ENCODE data around the gene RRAS2. TPM values are rescaled to one million over a fixed set of nuclear protein-coding genes. Genes with fewer than 3 reads are reported as not detected.

The RRAS2 gene
- polyA plus RNA-seq, 10 donors = 35.2 to 84.0 (median 42.0) TPM

DNA sequence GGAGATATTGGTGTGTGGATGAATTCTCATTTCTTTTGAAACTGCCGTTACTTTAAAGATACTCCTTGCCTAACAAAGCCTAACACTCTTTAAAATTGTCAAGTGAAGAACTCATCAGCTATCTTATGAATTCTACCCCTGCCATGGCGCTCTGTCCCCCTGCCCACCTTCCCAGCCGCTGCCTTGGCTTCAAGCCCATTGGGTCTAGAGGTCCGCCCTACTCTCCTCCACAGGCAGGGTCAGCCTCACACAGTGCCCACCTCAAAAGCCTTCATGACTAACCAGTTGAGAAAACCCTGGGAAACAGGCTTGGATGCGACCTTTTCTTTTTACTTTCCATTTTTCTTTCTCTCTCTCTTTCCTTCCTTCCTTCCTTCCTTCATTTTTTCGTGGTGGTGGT lies 128.6 kb downstream of the RRAS2 start:
- no peak for DNase-seq

GRCh38 chr11:14229472-14229871 lies 129.5 kb downstream of the RRAS2 start:
- DNase-seq = no peak

DNA sequence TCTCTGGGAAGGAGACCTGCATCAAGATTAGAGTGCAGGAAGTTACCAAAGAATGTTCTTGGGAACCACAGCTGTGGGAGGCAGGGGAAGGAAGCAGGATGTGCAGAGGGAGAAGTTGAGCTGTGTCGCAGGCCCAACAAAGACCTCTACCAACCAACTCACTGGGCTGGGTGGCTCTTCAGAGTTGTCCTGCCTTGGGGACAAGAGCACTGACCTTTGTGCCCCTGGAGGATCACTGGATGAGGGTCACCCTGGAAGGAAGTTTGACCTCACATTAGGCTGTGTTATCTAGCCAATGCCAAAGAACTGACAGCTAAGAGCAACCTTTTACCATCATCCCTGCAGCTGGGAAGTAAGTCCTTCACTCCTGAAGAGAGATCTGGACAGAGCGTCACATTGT lies 130.6 kb downstream of the RRAS2 start:
- no peak for DNase-seq

Other genes with a start within 250 kb of the RRAS2 start
- gene COPB1, start 140.6 kb upstream of the RRAS2 start, polyA plus RNA-seq (ENCODE audit: insufficient read length in 10 of 10) = 100 to 1,000 TPM in 4 of 10 donors, 10 to 100 TPM in 6; 91.8 to 122 (median 97.9) TPM
- gene PSMA1, start 161.2 kb upstream of the RRAS2 start, polyA plus RNA-seq (ENCODE audit: insufficient read length in 10 of 10) = 100 to 1,000 TPM; 108 to 153 (median 132) TPM